ENCODE results near the gene SNX8.

- TF ChIP-seq POLR2A (IDR thresholded peaks at IDR 0.05; ENCODE audit: low read depth, low read length) (no peak), MAFK (IDR thresholded peaks at IDR 0.05; ENCODE audit: low read depth, low read length) (no peak), USF2 (IDR thresholded peaks at IDR 0.05; ENCODE audit: low read depth, low read length) (no peak), FOS (IDR thresholded peaks at IDR 0.05; ENCODE audit: low read depth, low read length) (no peak), ELK1 (IDR thresholded peaks at IDR 0.05; ENCODE audit: borderline replicate concordance, low read depth, low read length) (no peak), BHLHE40 (IDR thresholded peaks at IDR 0.05; ENCODE audit: low read depth, low read length) (no peak), CTCF (conservative IDR thresholded peaks at IDR 0.05; ENCODE audit: low read depth, low read length) (no peak), SMC3 (IDR thresholded peaks at IDR 0.05; ENCODE audit: low read depth, low read length) (no peak), RAD21 (IDR thresholded peaks at IDR 0.05; ENCODE audit: low read length) (no peak), NFE2L2 (IDR thresholded peaks at IDR 0.05; ENCODE audit: low read depth, low read length) (no peak), RFX5 (IDR thresholded peaks at IDR 0.05; ENCODE audit: low read depth, low read length) (no peak)
Measured at GRCh38 chr7:2230226-2230625, 84.0 kb downstream of the SNX8 start.

Data from IMR-90 (cell line).